Kidney capillary endothelial cell (primary cell): ENCODE data around the gene BTBD10.

Source experiments
- DNase-seq: peaks from one replicate; pipeline ENCODE4 v3.0.0-alpha.2; 2018; ENCODE audit warnings: low spot score

Gene BTBD10

DNA sequence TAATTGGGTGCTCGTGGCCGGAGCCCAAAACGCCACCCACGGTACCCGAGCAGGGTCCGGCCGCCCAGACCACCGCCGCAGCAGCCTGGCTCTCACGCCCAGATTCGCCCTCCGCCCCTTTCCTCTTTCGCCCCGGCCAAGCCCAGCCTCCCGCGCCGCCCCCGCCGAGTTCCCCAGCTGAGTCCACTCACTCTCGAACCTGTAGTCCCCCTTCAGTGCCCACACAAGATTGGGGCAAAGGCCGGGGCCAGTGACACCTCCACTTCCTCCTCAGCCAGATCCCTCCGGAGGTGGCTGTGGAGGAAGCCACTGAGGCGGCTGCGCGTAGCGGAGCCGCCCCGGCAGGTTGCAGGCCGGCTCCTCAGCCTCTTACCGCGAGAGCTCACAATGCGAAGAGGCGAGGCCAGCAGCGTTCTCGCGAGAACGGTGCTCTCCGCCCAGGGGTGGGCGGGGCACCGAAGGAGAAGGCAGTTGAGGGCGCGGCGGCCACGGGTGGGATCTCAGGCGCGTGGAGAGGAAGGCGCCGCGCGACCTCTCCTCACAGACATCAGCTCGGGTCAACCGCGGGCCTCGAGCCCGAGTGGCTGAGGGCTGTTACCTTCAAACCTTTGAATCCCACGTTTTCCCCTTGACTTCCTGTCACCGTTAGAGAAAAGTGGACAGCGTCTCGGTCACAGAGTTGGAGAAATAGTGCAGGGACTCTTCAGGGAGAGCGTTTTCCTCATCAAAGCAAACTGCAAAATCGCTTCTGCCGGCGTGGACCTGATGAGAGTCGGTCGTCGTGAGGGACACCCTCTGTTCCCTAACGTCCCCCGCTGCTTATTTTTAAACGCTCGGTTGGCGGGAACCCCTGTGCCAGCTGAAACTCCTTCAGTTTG is at the start of gene BTBD10:
TSS of gene BTBD10 (minus strand) at position 322 of the 878 bp plus-strand sequence. CDS start 18,098 bp downstream, outside the sequence.
- peak; percentile 90 for DNase-seq

DNA sequence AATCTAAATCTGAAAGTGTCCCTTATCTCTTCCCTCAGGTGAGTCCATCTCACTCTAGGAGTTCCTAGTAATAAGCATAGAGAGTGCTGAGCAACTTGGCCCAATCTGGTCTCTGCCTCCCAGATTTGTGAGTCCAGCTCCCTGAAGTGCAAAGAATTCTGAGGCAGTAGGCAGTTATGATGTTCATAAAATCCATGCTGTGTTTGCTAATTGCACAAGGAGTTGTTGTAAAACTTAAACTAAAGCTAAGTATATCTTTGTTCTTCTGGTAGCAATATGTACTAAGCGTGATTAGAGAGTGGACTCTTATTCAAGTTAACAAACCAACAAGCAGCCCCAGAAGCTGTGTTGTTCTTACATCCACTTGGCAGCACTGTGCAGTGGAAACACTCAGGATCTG is 40.4 kb upstream of the BTBD10 start:
- DNase-seq = no peak

DNA sequence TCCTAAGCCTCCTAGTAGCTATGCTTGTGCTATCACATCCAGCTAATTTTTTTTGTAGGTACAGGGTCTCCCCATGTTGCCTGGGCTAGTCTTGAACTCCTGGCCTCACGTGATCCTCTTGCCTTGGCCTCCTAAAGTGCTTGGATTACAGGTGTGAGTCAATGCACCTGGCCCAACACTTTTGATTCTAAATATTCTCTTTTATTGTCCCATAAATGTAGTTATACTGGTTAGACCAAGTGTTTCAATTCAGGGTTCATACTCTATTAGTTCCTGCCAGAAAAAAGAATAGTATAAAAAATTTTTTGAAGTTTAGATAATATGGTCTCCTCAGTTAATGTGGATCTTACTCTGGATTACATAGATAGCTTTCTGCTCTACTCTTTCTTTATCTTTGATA is 39.5 kb upstream of the BTBD10 start:
- DNase-seq = no peak

- DNase-seq = no peak
Measured at GRCh38 chr11:13495929-13496328, 32.9 kb upstream of the BTBD10 start, which contains the start of gene PTH. Gene PTH (minus strand): TSS chr11:13495997. CDS start chr11:13492855, 3,142 bp downstream.

DNA sequence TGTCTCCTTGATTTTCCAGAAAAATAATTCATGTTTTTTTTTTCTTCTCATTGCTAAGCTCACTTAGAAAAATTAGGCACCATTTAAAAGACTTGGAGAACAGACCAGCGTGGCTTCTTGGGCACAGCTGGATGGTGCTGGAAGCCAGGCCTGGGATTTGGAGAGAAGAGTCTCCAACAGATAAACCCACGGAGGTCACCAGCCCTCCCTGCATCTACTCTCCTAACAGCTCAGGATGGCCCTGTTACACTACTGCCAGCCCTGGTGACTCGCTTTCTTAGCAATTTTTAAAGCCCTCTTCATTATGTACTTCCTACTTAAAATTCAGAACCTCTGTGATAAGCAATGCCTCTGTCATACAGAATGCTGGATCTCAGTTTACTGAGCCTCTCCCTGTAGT is 31.0 kb upstream of the BTBD10 start:
- DNase-seq = no peak

GRCh38 chr11:13487661-13488030 is 24.6 kb upstream of the BTBD10 start:
- no peak for DNase-seq

DNA sequence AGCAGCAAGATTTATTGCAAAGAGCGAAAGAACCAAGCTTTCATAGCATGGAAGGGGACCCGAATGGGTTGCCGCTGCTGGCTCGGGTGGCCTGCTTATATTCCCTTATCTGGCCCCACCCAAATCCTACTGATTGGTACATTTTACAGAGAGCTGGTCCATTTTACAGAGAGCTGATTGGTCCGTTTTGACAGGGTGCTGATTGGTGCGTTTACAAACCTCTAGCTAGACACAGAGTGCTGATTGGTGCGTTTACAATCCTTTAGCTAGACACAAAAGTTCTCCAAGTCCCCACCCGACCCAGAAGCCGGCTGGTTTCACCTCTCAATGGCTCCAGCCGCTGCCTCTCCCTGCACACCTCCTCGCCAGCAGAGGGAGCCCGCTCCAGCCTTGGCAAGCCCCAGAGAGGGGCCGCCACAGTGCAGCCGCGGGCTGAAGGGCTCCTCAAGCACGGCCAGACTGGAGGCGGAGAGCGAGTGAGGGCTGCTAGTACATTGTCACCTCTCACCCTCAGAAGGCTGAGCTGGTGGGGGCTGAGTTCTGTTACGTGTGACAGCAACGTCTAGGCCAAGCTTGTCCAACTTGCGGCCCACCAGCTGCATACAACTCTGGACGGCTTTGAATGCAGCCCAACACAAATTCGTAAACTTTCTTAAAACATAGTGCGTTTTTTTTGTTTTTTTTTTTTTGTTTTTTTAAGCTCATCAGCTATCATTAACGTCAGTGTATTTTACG is 24.1 kb upstream of the BTBD10 start:
- peak; percentile 10 for DNase-seq

DNA sequence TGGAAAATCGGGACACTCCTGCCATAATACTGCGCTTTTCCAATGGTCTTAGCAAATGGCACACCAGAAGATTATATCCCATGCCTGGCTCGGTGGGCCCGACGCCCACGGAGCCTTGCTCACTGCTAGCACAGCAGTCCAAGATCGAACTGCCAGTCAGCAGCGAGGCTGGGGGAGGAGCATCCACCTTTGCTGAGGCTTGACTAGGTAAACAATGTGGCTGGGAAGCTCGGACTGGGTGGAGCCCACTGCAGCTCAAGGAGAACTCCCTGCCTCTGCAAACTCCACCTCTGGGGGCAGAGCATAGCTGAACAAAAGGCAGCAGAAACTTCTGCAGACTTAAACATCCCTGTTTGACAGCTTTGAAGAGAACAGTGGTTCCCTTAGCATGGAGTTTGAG is 17.2 kb upstream of the BTBD10 start:
- no peak for DNase-seq

GRCh38 chr11:13479688-13480087 is 16.7 kb upstream of the BTBD10 start:
- no peak for DNase-seq

- no peak for DNase-seq
Measured at GRCh38 chr11:13475091-13475490, 12.1 kb upstream of the BTBD10 start.

DNA sequence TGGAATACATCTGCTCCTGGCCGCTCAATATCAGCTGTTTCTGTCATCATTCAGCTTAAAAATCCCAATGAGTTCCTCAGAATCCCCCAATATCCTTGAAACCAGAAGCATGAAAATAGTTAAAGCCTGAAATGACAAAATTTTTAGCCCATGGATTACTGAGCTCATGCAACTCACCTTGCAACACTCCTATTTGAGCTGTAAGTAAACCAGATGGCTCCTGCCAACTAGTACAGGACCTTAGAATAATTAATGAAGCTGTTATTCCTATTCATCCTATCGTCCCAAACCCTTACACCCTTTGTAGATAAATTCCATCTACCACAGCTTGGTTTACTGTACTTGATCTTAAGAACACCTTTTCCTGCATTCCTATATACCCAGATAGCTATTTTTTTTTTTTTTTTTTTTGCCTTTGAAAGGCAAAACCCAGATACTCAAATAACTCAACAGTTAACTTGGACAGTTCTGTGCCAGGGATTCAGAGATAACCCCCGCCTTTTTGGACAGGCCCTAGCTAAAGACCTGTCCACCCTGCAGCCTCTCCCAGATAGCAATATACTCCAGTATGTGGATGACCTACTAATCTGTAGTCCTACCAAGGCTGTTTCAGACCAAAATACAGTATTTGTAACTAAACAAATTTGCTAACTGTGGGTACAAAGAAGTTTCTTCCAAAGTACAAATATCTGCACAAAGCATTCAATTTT is 10.1 kb upstream of the BTBD10 start:
- no peak for DNase-seq

GRCh38 chr11:13468750-13469149 is 5.7 kb upstream of the BTBD10 start:
- DNase-seq = no peak

DNA sequence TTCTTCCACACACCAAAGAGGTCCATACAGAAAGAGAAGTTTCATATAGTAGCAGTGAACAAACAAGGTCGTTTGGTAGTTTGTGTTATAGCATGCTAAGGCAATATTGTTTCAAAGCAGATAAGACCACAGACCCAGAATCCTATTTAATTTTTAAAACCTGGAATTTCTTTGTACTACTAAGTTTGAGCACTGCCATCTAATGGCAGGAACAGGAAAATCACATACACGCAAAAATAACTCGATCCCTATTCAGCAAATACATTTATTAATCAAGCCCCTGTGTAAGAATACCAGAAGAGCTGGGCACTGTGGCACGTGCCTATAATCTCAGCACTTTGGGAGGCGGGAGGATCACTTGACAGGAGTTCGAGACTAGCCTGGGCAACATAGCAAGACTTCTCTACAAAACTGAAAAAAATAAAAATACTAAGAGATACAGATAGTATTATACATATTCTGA is 2.9 kb upstream of the BTBD10 start:
- DNase-seq = no peak

GRCh38 chr11:13463779-13464290 is 813 bp upstream of the BTBD10 start:
- DNase-seq = no peak

- DNase-seq = peak; percentile 74
Measured at GRCh38 chr11:13462311-13462900, 616 bp downstream of the BTBD10 start.

DNA sequence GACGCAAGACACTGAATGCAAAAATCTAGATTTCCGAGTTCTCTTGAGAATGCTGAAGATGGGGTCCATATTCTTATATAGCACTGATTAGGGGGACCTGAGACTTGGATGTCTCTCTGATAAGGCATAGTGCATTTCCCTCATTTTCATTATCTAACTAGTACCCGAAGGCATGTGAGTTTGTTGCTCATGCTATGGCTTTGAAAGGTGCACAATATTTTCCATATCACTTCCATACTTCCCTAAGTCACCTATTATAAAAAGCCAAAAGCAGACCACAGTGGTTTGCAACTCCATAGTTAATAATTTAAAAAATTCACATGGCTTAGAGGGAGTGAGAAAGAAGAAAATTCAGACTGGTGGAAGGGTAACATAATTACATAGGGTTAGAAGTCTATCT is 1.7 kb downstream of the BTBD10 start:
- no peak for DNase-seq

GRCh38 chr11:13450832-13451397 is 12.1 kb downstream of the BTBD10 start:
- no peak for DNase-seq

DNA sequence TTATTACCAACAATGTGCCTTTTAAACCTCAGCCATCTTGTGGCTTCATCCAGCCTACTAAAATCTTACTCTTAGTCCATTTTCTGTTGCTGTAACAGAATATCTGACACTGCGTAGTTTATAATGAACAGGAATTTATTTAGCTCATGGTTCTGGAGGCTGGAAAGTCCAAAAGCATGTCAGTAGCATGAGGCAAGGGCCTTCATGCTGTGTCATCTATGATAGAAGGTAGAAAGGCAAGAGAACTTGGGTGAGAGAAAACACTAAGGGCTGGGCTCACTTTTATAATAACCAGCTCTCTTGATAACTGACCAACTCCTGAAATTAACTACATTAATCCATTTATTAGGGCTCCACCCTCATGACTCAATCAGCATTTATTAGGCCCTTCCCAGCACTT is 13.5 kb downstream of the BTBD10 start:
- DNase-seq = no peak

- no peak for DNase-seq
Measured at GRCh38 chr11:13448876-13449275, 14.1 kb downstream of the BTBD10 start.

DNA sequence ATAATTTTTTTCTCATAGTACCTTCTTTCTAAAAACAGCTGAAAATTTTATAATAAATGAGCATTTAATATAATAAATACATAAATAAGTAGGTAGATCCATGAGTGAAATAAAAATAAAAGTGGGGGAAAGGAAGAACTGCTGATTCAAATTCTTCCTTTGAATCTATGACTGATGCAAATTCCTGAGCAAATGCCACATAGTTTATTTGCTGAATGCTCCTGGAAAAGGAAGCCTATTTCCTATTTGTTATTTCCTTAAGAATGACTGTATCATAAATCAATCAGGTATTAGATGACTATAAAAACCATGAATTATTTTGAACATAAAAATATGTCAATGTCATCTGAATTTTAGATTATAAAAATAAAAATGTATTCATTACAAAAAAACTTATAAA is 16.6 kb downstream of the BTBD10 start:
- DNase-seq = peak; percentile 86

GRCh38 chr11:13445588-13445987 is 17.4 kb downstream of the BTBD10 start:
- no peak for DNase-seq
